K562 (cell line): ENCODE results near the gene TEX13B. TPM values are rescaled to one million over a fixed set of nuclear protein-coding genes. Genes with fewer than 3 reads are reported as not detected.
A peak's percentile ranks its signal among the peaks of the same experiment; 100 is the strongest.

Experiments used
- ATAC-seq: fragments of 200-7000 bp; cut with Tn5 transposase; 3 replicates; pipeline ENCODE4 v1.9.1; 2020; ENCODE audit warnings: moderate library complexity
- BruUV-seq: library from RNA; stranded (reverse); fragments of 400-500 nt; replicated peaks from 2 replicates; lab custom pipeline; 2021; lab: Mats Ljungman, UMichigan
- CTCF ChIA-PET: fragments of 300-600 bp; formaldehyde crosslinking; extraction: SDS; loops from one replicate; lab custom pipeline; 2021; ENCODE audit warnings: low intra/inter-chr PET ratio; lab: Yijun Ruan, JAX
- POLR2A ChIA-PET: fragments of 300-600, 350-650 bp; sonication (Branson Sonifier 250); formaldehyde crosslinking; extraction: SDS; loops from one replicate; lab custom pipeline; 2021; ENCODE audit warnings: antibody characterized with exemption, inconsistent platforms; lab: Yijun Ruan, JAX
- DNase-seq, 4 experiments: peaks; one replicate each; pipeline versions ENCODE4 v3.0.0 to v3.0.0-alpha.2; 2011 to 2018; ENCODE audit warnings: low spot score in 3 of 4, mixed read lengths in 3 of 4; ENCODE audit errors: extremely low read depth in 1 of 4
- FAIRE-seq: peaks from 2 replicates; lab custom pipeline; 2011; peaks lifted over from hg19 to GRCh38; lab: Jason Lieb, UNC
- H2AFZ ChIP-seq: 2 replicates; pipeline ENCODE4 v1.6.0; 2011; ENCODE audit warnings: low read depth, low read length, control low read depth, inconsistent platforms
- H3K27ac ChIP-seq: fragments of 200-600 bp; 3 replicates; pipeline ENCODE4 v1.8.0; 2011; ENCODE audit warnings: low read depth, mild to moderate bottlenecking, control low read depth, inconsistent platforms, low read length, moderate library complexity, mixed read lengths; ENCODE audit errors: extremely low read depth
- H3K27me3 ChIP-seq, 2 experiments: fragments of 300-600 bp in 1 of 2; 2 replicates in 1 of 2; 3 replicates in 1 of 2; pipeline versions ENCODE4 v1.6.0 to v1.8.0; 2011; ENCODE audit warnings: inconsistent platforms in 2 of 2, low read length in 2 of 2, mild to moderate bottlenecking in 1 of 2, mixed read lengths in 1 of 2, moderate library complexity in 1 of 2; ENCODE audit not compliant: control insufficient read depth in 2 of 2, insufficient read depth in 2 of 2
- H3K36me3 ChIP-seq: fragments of 300-600 bp; 3 replicates; pipeline ENCODE4 v1.8.0; 2011; ENCODE audit warnings: mild to moderate bottlenecking, low read length, inconsistent platforms; ENCODE audit not compliant: control insufficient read depth, insufficient read depth
- H3K4me1 ChIP-seq, 2 experiments: fragments of 200-600 bp in 1 of 2; replicated peaks in 1 of 2; 2 replicates in 1 of 2; 3 replicates in 1 of 2; pipeline versions ENCODE4 v1.5.1 to v1.8.0; 2011; ENCODE audit warnings: inconsistent platforms in 2 of 2, low read length in 2 of 2, mild to moderate bottlenecking in 1 of 2, mixed read lengths in 1 of 2, moderate library complexity in 1 of 2; ENCODE audit not compliant: control insufficient read depth in 2 of 2, insufficient read depth in 2 of 2
- H3K4me2 ChIP-seq: 2 replicates; pipeline ENCODE4 v1.6.1; 2011; ENCODE audit warnings: low read length, control low read depth, inconsistent platforms, mixed read lengths; ENCODE audit not compliant: insufficient read depth
- H3K4me3 ChIP-seq: fragments of 200-600 bp; sonication (generic), shearing (Covaris generic); 2 replicates; pipeline ENCODE4 v1.5.1; 2016; ENCODE audit warnings: control low read depth, inconsistent platforms
- H3K79me2 ChIP-seq: fragments of 200-600 bp; 3 replicates; pipeline ENCODE4 v1.8.0; 2011; ENCODE audit warnings: low read length, inconsistent platforms; ENCODE audit not compliant: control insufficient read depth, insufficient read depth
- H3K9ac ChIP-seq, 2 experiments: 2 replicates each; pipeline versions ENCODE4 v1.6.0 to v1.6.1; 2011; ENCODE audit warnings: low read depth in 2 of 2, low read length in 2 of 2, control low read depth in 1 of 2, inconsistent platforms in 1 of 2, mild to moderate bottlenecking in 1 of 2, mixed read lengths in 1 of 2; ENCODE audit not compliant: insufficient read depth in 1 of 2
- H3K9me1 ChIP-seq: one replicate; pipeline ENCODE4 v1.6.0; 2011; ENCODE audit warnings: inconsistent platforms, mild to moderate bottlenecking, low read length, moderate library complexity; ENCODE audit not compliant: control insufficient read depth, insufficient read depth
- H3K9me3 ChIP-seq: replicated peaks from 2 replicates; pipeline ENCODE4 v1.5.1; 2011; ENCODE audit warnings: low read depth, low read length, inconsistent platforms; ENCODE audit not compliant: control insufficient read depth, insufficient read depth
- H4K20me1 ChIP-seq: replicated peaks from 2 replicates; pipeline ENCODE4 v1.6.1; 2011; ENCODE audit warnings: low read length, inconsistent platforms, mixed read lengths; ENCODE audit not compliant: control insufficient read depth, insufficient read depth
- FOXM1 ChIP-seq, 2 experiments: fragments of 450-650 bp in 1 of 2; sonication (generic) in 1 of 2; formaldehyde crosslinking in 1 of 2; IDR thresholded peaks; 2 replicates each; pipeline versions ENCODE4 v1.6.1 to v1.9.0; 2017 to 2022; ENCODE audit warnings: low read depth in 2 of 2, mild to moderate bottlenecking in 2 of 2, missing genetic modification reagents in 1 of 2, moderate library complexity in 1 of 2
- HLTF ChIP-seq: fragments of 450-650 bp; IDR thresholded peaks from 2 replicates; pipeline ENCODE4 v1.6.1; 2016
- IRF9 ChIP-seq: fragments of 450-650 bp; IDR thresholded peaks from 2 replicates; pipeline ENCODE4 v1.6.1; 2016; ENCODE audit warnings: missing biosample characterization, missing genetic modification characterization
- L3MBTL2 ChIP-seq: fragments of 450-650 bp; IDR thresholded peaks from 2 replicates; pipeline ENCODE4 v1.6.1; 2016; ENCODE audit warnings: mild to moderate bottlenecking, moderate library complexity
- NFIC ChIP-seq: fragments of 450-650 bp; IDR thresholded peaks from 2 replicates; pipeline ENCODE4 v1.6.1; 2017; ENCODE audit warnings: mild to moderate bottlenecking, inconsistent platforms
- ZBTB8A ChIP-seq: fragments of 450-650 bp; IDR thresholded peaks from 2 replicates; pipeline ENCODE4 v1.6.1; 2018; ENCODE audit warnings: mild to moderate bottlenecking, moderate library complexity; ENCODE audit not compliant: partially characterized antibody
- ZHX1 ChIP-seq: fragments of 150-350 bp; conservative IDR thresholded peaks from 2 replicates; pipeline ENCODE4 v1.6.1; 2014; ENCODE audit warnings: low read length
- ZNF655 ChIP-seq: fragments of 250-450 bp; sonication (Bioruptor Pico); IDR thresholded peaks from 2 replicates; pipeline ENCODE4 v1.5.0; 2021
- ZNF77 ChIP-seq: fragments of 250-450 bp; sonication (Bioruptor Pico); IDR thresholded peaks from 2 replicates; pipeline ENCODE4 v1.5.0; 2020
- WGBS: fragments of 100-300 bp; shearing (Covaris generic); methylation state at CpG from one replicate; pipeline ENCODE4 v1.1.6; 2016; ENCODE audit warnings: low coverage, mixed read lengths; ENCODE audit not compliant: insufficient coverage; ENCODE audit errors: missing lambda C conversion rate; 5-methylcytosine and 5-hydroxymethylcytosine counted together
- in situ Hi-C: fragments of 300-500 bp; cut with MboI; formaldehyde crosslinking; loops from 4 replicates; pipeline ENCODE4 v1.15.0; 2018; ENCODE audit warnings: inconsistent platforms, mixed read lengths
- intact Hi-C: fragments of 100-400 bp; cut with micrococcal nuclease; formaldehyde crosslinking; loops from 2 replicates; pipeline ENCODE4 v1.14.2; 2022
- polyA plus RNA-seq, 8 experiments: library from polyadenylated mRNA; depleted of rRNA in 4 of 8; stranded (reverse) in 5 of 8; unstranded in 3 of 8; fragments of >200 nt; fragmentation: Nextera tagmentation in 2 of 8; fragmentation: Illumina TruSeq in 1 of 8; extraction: Ambion mirVana in 2 of 8; extraction: Trizol in 1 of 8; gene quantifications; 2 replicates each; pipeline versions ENCODE4 v1.2.1 to v1.2.3, GENCODE V29; 2011 to 2014; ENCODE audit warnings: inconsistent platforms in 1 of 8, missing spikeins in 1 of 8
- total RNA-seq, 7 experiments: library from RNA; depleted of rRNA in 6 of 7; stranded (reverse); fragments of >200 nt in 6 of 7; fragmentation: Illumina TruSeq in 2 of 7; extraction: Trizol in 2 of 7; gene quantifications; 2 replicates each; pipeline versions ENCODE4 v1.2.1 to v1.2.3, GENCODE V29; 2011 to 2021; ENCODE audit warnings: low replicate concordance in 1 of 7

Gene TEX13B
- total and polyA plus RNA-seq, 9 of the 15 experiments (the other 6 are each of a cell fraction or from before 2014, with no cell fraction given): not detected

GRCh38 chrX:107935200-107935599, 47.0 kb downstream of the TEX13B start:
- Histone ChIP-seq H3K4me3 (no peak overlapping the region), H3K27me3 (peaks cover 0 to 11% of the 10 kb centered on the region in 2 experiments; a peak in 1 of 5 replicates), H3K27ac (no peak overlapping the region), H3K36me3 (no peaks in the 10 kb centered on the region), H3K4me2 (no peak overlapping the region), H3K9me1 (no peaks in the 10 kb centered on the region), H4K20me1 (no peaks in the 10 kb centered on the region), H3K4me1 (no peaks in the 10 kb centered on the region), H3K79me2 (no peaks in the 10 kb centered on the region), H3K9me3 (no peaks in the 10 kb centered on the region), H3K9ac (no peak overlapping the region), H2AFZ (no peak overlapping the region)
- in situ Hi-C loops (no loop called here), intact Hi-C loops (no loop called here)
- TF ChIP-seq IRF9 (tag) (no peak), NFIC (peak; percentile 86)
- ATAC-seq (no peak), FAIRE-seq (no peak), DNase-seq (no peak)
- POLR2A ChIA-PET: no interaction called here
- CTCF ChIA-PET: no interaction called here
- no TSS peak for BruUV-seq
- WGBS: 0% methylated on average over 7 of the region's 7 CpGs

- ChIA-PET POLR2A (no interaction called here), CTCF (no interaction called here)
- H3K36me3 ChIP-seq: no peaks in the 10 kb centered on the region
- no peaks in the 10 kb centered on the region for H3K9me3 ChIP-seq
- WGBS: 0% methylated on average over 1 of the region's 1 CpG
- DNase-seq (no peak), ATAC-seq (no peak), FAIRE-seq (no peak)
- intact Hi-C loops: no loop called here
- no peak overlapping the region for H3K4me3 ChIP-seq
- H3K9me1 ChIP-seq: no peaks in the 10 kb centered on the region
- H3K27me3 ChIP-seq: peaks cover 0 to 11% of the 10 kb centered on the region in 2 experiments; a peak in 1 of 5 replicates
- no peak overlapping the region for H2AFZ ChIP-seq
- H3K27ac ChIP-seq: no peak overlapping the region
- in situ Hi-C loops: no loop called here
- no peak overlapping the region for H3K9ac ChIP-seq
- H3K4me1 ChIP-seq: no peaks in the 10 kb centered on the region
- BruUV-seq: no TSS peak
- H3K4me2 ChIP-seq: no peak overlapping the region
- H3K79me2 ChIP-seq: no peaks in the 10 kb centered on the region
- H4K20me1 ChIP-seq: no peaks in the 10 kb centered on the region
- TF ChIP-seq HLTF (no peak), L3MBTL2 (no peak), ZNF655 (CRISPR knock-in tag) (no peak), ZNF77 (no peak), ZHX1 (no peak), FOXM1 (IDR thresholded peaks at IDR 0.05; ENCODE audit: low read depth) (no peak), FOXM1 (CRISPR knock-in tag; IDR thresholded peaks at IDR 0.05; ENCODE audit: low read depth) (no peak), ZBTB8A (no peak)
These were observed 47.9 kb downstream of the TEX13B start for GRCh38 chrX:107934262-107934661.
